ENCODE results near the gene CBFA2T3. TPM values are rescaled to one million over a fixed set of nuclear protein-coding genes. Genes with fewer than 3 reads are reported as not detected.
"Not testable (repeated sequence)": the region's sequence is repeated elsewhere in the genome, so short reads cannot be mapped to it uniquely, and the experiment has no call there.

Gene CBFA2T3
- total RNA-seq, 8 experiments from 2014 or later: 0.41 to 3.4 (median 1.2) TPM

DNA sequence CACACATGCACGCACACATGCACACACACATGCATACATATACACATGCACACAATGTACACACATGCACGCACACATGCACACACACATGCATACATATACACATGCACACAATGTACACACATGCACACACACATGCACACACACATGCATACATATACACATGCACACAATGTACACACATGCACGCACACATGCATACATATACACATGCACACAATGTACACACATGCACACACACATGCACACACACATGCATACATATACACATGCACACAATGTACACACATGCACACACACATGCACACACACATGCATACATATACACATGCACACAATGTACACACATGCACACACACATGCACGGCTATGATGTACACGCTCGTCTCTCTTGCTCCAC, 82.7 kb downstream of the CBFA2T3 start:
- ATAC-seq (replicated peaks in 6 of 8); H3K4me3 ChIP-seq; H3K4me1 ChIP-seq (replicated peaks in 1 of 2); in situ Hi-C loops (cut with MboI; ENCODE audit: low pct_unique_long_range_greater_than_20kb in 2 of 9, low sequenced_read_pairs in 9 of 9, unreplicated experiment in 9 of 9); H3K27ac ChIP-seq: not testable (repeated sequence)
- no CpG with 5 or more reads among the region's 6 CpGs for WGBS, 10 experiments

GRCh38 chr16:88893127-88893968, 83.7 kb downstream of the CBFA2T3 start:
- Histone ChIP-seq H3K4me1 (replicated peaks in 1 of 2) (peaks cover 2 to 7% of the 10 kb centered on the region in 2 donors), H3K4me3 (no peak overlapping the region), H3K27ac (no peak overlapping the region)
- in situ Hi-C loops (cut with MboI; ENCODE audit: low pct_unique_long_range_greater_than_20kb in 2 of 9, low sequenced_read_pairs in 9 of 9, unreplicated experiment in 9 of 9): no loop called here
- WGBS, 10 experiments: 40 to 100% (median 80%) methylated on average over 1 to 6 of the region's 19 CpGs; no CpG with 5 or more reads in 5 of the 10 experiments
- peak in 1 of 8 experiments; percentile 8 for ATAC-seq (replicated peaks in 6 of 8)

- Histone ChIP-seq H3K27ac (no peak overlapping the region), H3K4me1 (replicated peaks in 1 of 2) (peaks cover 2 to 14% of the 10 kb centered on the region in 2 donors), H3K4me3 (no peak overlapping the region)
- no peak for ATAC-seq (replicated peaks in 6 of 8)
- 91% methylated on average over 6 of the region's 20 CpGs; no CpG with 5 or more reads in 9 of the 10 experiments for WGBS, 10 experiments
- in situ Hi-C loops (cut with MboI; ENCODE audit: low pct_unique_long_range_greater_than_20kb in 2 of 9, low sequenced_read_pairs in 9 of 9, unreplicated experiment in 9 of 9): no loop called here
Observed at GRCh38 chr16:88892065-88892464, 84.9 kb downstream of the CBFA2T3 start.

DNA sequence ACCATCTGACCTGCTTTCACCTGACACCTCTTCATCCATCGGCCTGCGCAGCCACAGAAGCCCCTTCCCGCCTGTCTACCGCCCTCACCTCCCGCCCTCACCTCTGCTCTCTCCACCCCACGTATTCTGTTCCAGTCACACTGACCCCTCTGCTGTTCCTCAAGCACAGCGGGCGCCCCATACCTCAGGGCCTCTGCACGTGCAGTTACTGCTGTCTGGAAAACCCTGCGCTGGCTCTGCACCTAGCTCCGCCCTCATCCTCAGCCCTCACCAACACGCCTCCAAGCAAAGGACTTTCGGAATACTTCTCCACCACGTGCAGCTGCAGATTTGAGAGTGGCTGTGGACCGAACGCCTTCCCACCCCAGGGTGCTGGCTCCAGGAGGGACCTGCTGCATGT, 85.9 kb downstream of the CBFA2T3 start:
- no peak overlapping the region for H3K27ac ChIP-seq
- ATAC-seq (replicated peaks in 6 of 8): no peak
- no peak overlapping the region for H3K4me3 ChIP-seq
- in situ Hi-C loops (cut with MboI; ENCODE audit: low pct_unique_long_range_greater_than_20kb in 2 of 9, low sequenced_read_pairs in 9 of 9, unreplicated experiment in 9 of 9): no loop called here
- peaks cover 2 to 16% of the 10 kb centered on the region in 2 donors for H3K4me1 ChIP-seq (replicated peaks in 1 of 2)
- WGBS, 10 experiments: 100% methylated on average over 1 of the region's 16 CpGs; no CpG with 5 or more reads in 9 of the 10 experiments

- in situ Hi-C loops (cut with MboI; ENCODE audit: low pct_unique_long_range_greater_than_20kb in 2 of 9, low sequenced_read_pairs in 9 of 9, unreplicated experiment in 9 of 9); H3K4me3 ChIP-seq; ATAC-seq (replicated peaks in 6 of 8); H3K27ac ChIP-seq: not testable (repeated sequence)
- WGBS, 10 experiments: 61 to 100% (median 89%) methylated on average over 3 to 26 of the region's 48 CpGs; no CpG with 5 or more reads in 2 of the 10 experiments
- H3K4me1 ChIP-seq (replicated peaks in 1 of 2): peaks cover 2 to 16% of the 10 kb centered on the region in 2 donors
Observed at GRCh38 chr16:88889702-88890352, 87.2 kb downstream of the CBFA2T3 start.

GRCh38 chr16:88888461-88889387, 88.3 kb downstream of the CBFA2T3 start:
- peak in 6 of 8 experiments; percentile 12 to 57 (median 34) for ATAC-seq (replicated peaks in 6 of 8)
- in situ Hi-C loops (cut with MboI; ENCODE audit: low pct_unique_long_range_greater_than_20kb in 2 of 9, low sequenced_read_pairs in 9 of 9, unreplicated experiment in 9 of 9): no loop called here

DNA sequence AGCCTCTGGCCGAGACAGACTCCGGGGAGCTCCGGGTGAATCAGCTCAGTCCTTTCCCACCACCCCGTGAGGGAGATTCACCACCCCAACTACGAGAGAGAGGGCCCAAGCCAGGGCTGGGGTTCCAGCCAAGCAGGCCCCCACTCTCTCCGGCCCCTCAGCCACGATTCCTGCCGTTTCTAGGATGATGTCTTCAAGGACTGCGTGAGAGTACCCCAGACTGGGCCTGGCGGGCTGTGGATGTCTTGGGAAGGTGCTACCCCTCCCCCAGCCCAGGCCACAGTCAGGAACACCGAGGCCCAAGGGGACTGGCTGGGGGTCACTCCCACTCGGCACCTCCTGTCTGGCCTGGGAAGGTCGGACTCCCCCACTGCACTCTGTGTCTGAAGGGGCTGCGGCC, 89.0 kb downstream of the CBFA2T3 start:
- Histone ChIP-seq H3K27ac (no peak overlapping the region), H3K4me1 (replicated peaks in 1 of 2) (peaks cover 2 to 16% of the 10 kb centered on the region in 2 donors), H3K4me3 (no peak overlapping the region)
- no peak for ATAC-seq (replicated peaks in 6 of 8)
- 40 to 100% (median 65%) methylated on average over 1 to 2 of the region's 14 CpGs; no CpG with 5 or more reads in 6 of the 10 experiments for WGBS, 10 experiments
- in situ Hi-C loops (cut with MboI; ENCODE audit: low pct_unique_long_range_greater_than_20kb in 2 of 9, low sequenced_read_pairs in 9 of 9, unreplicated experiment in 9 of 9): no loop called here

More at GRCh38 chr16:88888461-88889387, 88.3 kb downstream of the CBFA2T3 start:
- H3K27ac ChIP-seq: peak overlapping the region in 1 of 2 donors; percentile 23
- WGBS, 10 experiments: no CpG with 5 or more reads among the region's 30 CpGs
- H3K4me1 ChIP-seq (replicated peaks in 1 of 2): peaks cover 2 to 16% of the 10 kb centered on the region in 2 donors
- H3K4me3 ChIP-seq: no peak overlapping the region

- Histone ChIP-seq H3K4me1 (replicated peaks in 1 of 2) (peaks cover 1 to 13% of the 10 kb centered on the region in 2 donors), H3K4me3 (no peak overlapping the region), H3K27ac (peak overlapping the region in 1 of 2 donors; percentile 43)
- in situ Hi-C loops (cut with MboI; ENCODE audit: low pct_unique_long_range_greater_than_20kb in 2 of 9, low sequenced_read_pairs in 9 of 9, unreplicated experiment in 9 of 9): no loop called here
- WGBS, 10 experiments: 30 to 91% (median 63%) methylated on average over 2 to 13 of the region's 39 CpGs; no CpG with 5 or more reads in 6 of the 10 experiments
- peak in 6 of 8 experiments; percentile 12 to 64 (median 30) for ATAC-seq (replicated peaks in 6 of 8)
Observed at GRCh38 chr16:88886845-88887521, 90.0 kb downstream of the CBFA2T3 start.

DNA sequence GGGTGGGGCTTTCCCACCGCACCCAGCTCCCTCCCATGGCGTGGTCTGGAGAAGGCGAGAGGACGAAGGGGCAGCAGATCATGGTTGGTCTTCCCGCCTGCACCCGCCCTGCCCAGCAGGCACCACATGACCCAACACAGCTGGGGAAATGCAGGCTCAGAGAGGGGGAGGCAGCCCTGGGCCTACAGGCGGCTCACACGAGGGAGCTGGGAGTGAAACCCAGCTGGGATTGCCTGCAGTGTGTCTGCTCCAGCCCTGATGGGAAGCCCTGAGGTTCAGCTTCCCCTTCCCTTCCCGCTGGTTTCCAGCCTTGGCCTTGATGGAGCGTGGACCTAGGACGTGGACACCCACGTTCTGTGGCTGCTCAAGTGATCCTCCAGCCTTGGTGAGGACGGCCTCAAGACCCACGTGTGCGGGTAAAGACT, 90.6 kb downstream of the CBFA2T3 start:
- 85 to 100% (median 93%) methylated on average over 1 to 5 of the region's 15 CpGs; no CpG with 5 or more reads in 7 of the 10 experiments for WGBS, 10 experiments
- in situ Hi-C loops (cut with MboI; ENCODE audit: low pct_unique_long_range_greater_than_20kb in 2 of 9, low sequenced_read_pairs in 9 of 9, unreplicated experiment in 9 of 9): no loop called here
- Histone ChIP-seq H3K4me3 (no peak overlapping the region), H3K27ac (no peak overlapping the region), H3K4me1 (replicated peaks in 1 of 2) (peaks cover 2 to 14% of the 10 kb centered on the region in 2 donors)
- ATAC-seq (replicated peaks in 6 of 8): peak in 2 of 8 experiments; percentile 37 to 72

DNA sequence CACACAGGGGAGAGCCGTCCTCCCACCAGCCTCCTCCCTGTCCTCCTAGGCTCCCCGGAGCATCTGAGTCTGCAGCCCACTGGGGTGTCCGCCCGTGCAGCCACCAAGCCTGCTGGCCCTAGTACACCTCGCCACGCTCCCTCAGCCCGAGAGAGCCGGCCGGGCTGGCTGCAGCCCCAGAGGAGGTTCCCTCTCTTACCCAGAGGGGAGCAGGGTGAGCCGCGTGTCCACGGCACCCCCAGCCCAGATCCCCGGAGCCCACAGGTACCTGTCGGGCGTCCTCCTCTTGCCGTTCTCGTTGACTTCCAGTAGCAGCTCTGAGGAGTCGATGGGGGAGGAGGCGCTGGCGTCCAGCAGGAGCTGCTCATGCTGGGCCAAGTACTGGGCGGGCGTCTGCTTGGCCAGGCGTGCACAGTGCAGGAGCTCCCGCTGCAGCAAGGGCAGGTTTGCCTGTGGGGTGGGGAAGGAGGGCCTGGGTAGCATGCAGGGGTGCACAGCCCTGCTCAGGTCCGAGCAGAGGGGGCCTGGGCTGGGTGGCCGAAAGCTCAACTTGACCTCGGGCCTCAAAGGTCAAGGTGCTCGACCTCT, 91.2 kb downstream of the CBFA2T3 start:
- Histone ChIP-seq H3K4me3 (no peak overlapping the region), H3K4me1 (replicated peaks in 1 of 2) (peaks cover 8 to 21% of the 10 kb centered on the region in 2 donors), H3K27ac (no peak overlapping the region)
- whole genome bisulfite sequencing, 10 experiments: 80 to 100% methylated on average over 1 of the region's 28 CpGs; no CpG with 5 or more reads in 8 of the 10 experiments
- in situ Hi-C loops (cut with MboI; ENCODE audit: low pct_unique_long_range_greater_than_20kb in 2 of 9, low sequenced_read_pairs in 9 of 9, unreplicated experiment in 9 of 9): no loop called here
- ATAC-seq (replicated peaks in 6 of 8): no peak

GRCh38 chr16:88884569-88885271, 92.3 kb downstream of the CBFA2T3 start:
- H3K27ac ChIP-seq: no peak overlapping the region
- H3K4me3 ChIP-seq: no peak overlapping the region
- in situ Hi-C loops (cut with MboI; ENCODE audit: low pct_unique_long_range_greater_than_20kb in 2 of 9, low sequenced_read_pairs in 9 of 9, unreplicated experiment in 9 of 9): no loop called here
- no peak for ATAC-seq (replicated peaks in 6 of 8)
- WGBS, 10 experiments: 91 to 100% (median 100%) methylated on average over 1 to 13 of the region's 39 CpGs; no CpG with 5 or more reads in 7 of the 10 experiments
- H3K4me1 ChIP-seq (replicated peaks in 1 of 2): peaks cover 19 to 32% of the 10 kb centered on the region in 2 donors

Measured in motor neuron (in vitro differentiated cells).